KMS-11 (cell line): ENCODE measurements around the gene GLT1D1.

Source experiments
- H2AFZ ChIP-seq: fragments of 200-600 bp; sonication (generic); 2 replicates; pipeline ENCODE4 v1.6.1; 2016; ENCODE audit warnings: antibody characterized with exemption, mixed run types, low read depth
- H3K27ac ChIP-seq: fragments of 200-600 bp; sonication (generic); 2 replicates; pipeline ENCODE4 v1.6.1; 2016; ENCODE audit warnings: mild to moderate bottlenecking, mixed run types
- H3K27me3 ChIP-seq: fragments of 200-600 bp; sonication (generic); 2 replicates; pipeline ENCODE4 v1.6.1; 2017; ENCODE audit warnings: mild to moderate bottlenecking, low read depth, mixed run types, moderate library complexity; ENCODE audit not compliant: insufficient read depth
- H3K36me3 ChIP-seq: fragments of 200-600 bp; sonication (generic); 2 replicates; pipeline ENCODE4 v1.6.1; 2017; ENCODE audit warnings: mild to moderate bottlenecking, mixed run types; ENCODE audit not compliant: insufficient read depth
- H3K4me1 ChIP-seq: fragments of 200-600 bp; sonication (generic); 2 replicates; pipeline ENCODE4 v1.6.1; 2016; ENCODE audit warnings: mild to moderate bottlenecking, low read depth, mixed run types; ENCODE audit not compliant: poor library complexity, severe bottlenecking
- H3K4me2 ChIP-seq: fragments of 200-600 bp; sonication (generic); 2 replicates; pipeline ENCODE4 v1.7.0; 2016; ENCODE audit warnings: mild to moderate bottlenecking, mixed run types
- H3K4me3 ChIP-seq: fragments of 200-600 bp; sonication (generic); IDR thresholded peaks from 2 replicates; pipeline ENCODE4 v1.6.1; 2017; ENCODE audit warnings: low read depth, low read length, mixed read lengths; ENCODE audit not compliant: insufficient read depth
- H3K79me2 ChIP-seq: fragments of 200-600 bp; sonication (generic); 2 replicates; pipeline ENCODE4 v1.6.1; 2016; ENCODE audit warnings: low read depth, mixed run types; ENCODE audit not compliant: insufficient read depth
- H3K9ac ChIP-seq: fragments of 200-600 bp; sonication (generic); 2 replicates; pipeline ENCODE4 v1.6.1; 2016; ENCODE audit warnings: mild to moderate bottlenecking, mixed run types
- H4K20me1 ChIP-seq: fragments of 200-600 bp; sonication (generic); 2 replicates; pipeline ENCODE4 v1.6.1; 2016; ENCODE audit warnings: mild to moderate bottlenecking, mixed run types; ENCODE audit not compliant: insufficient read depth
- CTCF ChIP-seq: fragments of 200-600 bp; sonication (generic); conservative IDR thresholded peaks from 2 replicates; pipeline ENCODE4 v1.6.1; 2017; ENCODE audit warnings: low read depth, mild to moderate bottlenecking, antibody characterized with exemption, low read length, moderate library complexity, mixed read lengths

The GLT1D1 gene

GRCh38 chr12:128976120-128976738 is 123.0 kb downstream of the GLT1D1 start:
- Histone ChIP-seq H3K4me1 (no peaks in the 10 kb centered on the region), H3K27me3 (no peaks in the 10 kb centered on the region), H4K20me1 (no peaks in the 10 kb centered on the region), H2AFZ (no peak overlapping the region), H3K27ac (no peak overlapping the region), H3K4me3 (no peak overlapping the region), H3K4me2 (no peak overlapping the region), H3K79me2 (no peaks in the 10 kb centered on the region), H3K9ac (no peak overlapping the region), H3K36me3 (no peaks in the 10 kb centered on the region)
- no peak for TF ChIP-seq CTCF

GRCh38 chr12:128977441-128977840 is 124.2 kb downstream of the GLT1D1 start:
- no peak overlapping the region for H2AFZ ChIP-seq
- H3K36me3 ChIP-seq = no peaks in the 10 kb centered on the region
- no peak for TF ChIP-seq CTCF
- no peak overlapping the region for H3K4me3 ChIP-seq
- H3K79me2 ChIP-seq = no peaks in the 10 kb centered on the region
- no peak overlapping the region for H3K9ac ChIP-seq
- no peaks in the 10 kb centered on the region for H3K27me3 ChIP-seq
- no peak overlapping the region for H3K4me2 ChIP-seq
- no peaks in the 10 kb centered on the region for H4K20me1 ChIP-seq
- H3K27ac ChIP-seq = no peak overlapping the region
- no peaks in the 10 kb centered on the region for H3K4me1 ChIP-seq

- H3K4me3 ChIP-seq = no peak overlapping the region
- no peaks in the 10 kb centered on the region for H3K79me2 ChIP-seq
- no peaks in the 10 kb centered on the region for H3K4me1 ChIP-seq
- H3K27ac ChIP-seq = no peak overlapping the region
- no peaks in the 10 kb centered on the region for H4K20me1 ChIP-seq
- no peak overlapping the region for H3K9ac ChIP-seq
- no peak overlapping the region for H2AFZ ChIP-seq
- no peak overlapping the region for H3K4me2 ChIP-seq
- no peaks in the 10 kb centered on the region for H3K27me3 ChIP-seq
- H3K36me3 ChIP-seq = no peaks in the 10 kb centered on the region
- no peak for TF ChIP-seq CTCF
These were observed 124.8 kb downstream of the GLT1D1 start for GRCh38 chr12:128978067-128978466.

- no peaks in the 10 kb centered on the region for H4K20me1 ChIP-seq
- no peak overlapping the region for H3K27ac ChIP-seq
- no peak overlapping the region for H3K4me2 ChIP-seq
- H2AFZ ChIP-seq = no peak overlapping the region
- no peak for TF ChIP-seq CTCF
- H3K36me3 ChIP-seq = no peaks in the 10 kb centered on the region
- no peak overlapping the region for H3K4me3 ChIP-seq
- no peaks in the 10 kb centered on the region for H3K27me3 ChIP-seq
- no peak overlapping the region for H3K9ac ChIP-seq
- no peaks in the 10 kb centered on the region for H3K79me2 ChIP-seq
- no peaks in the 10 kb centered on the region for H3K4me1 ChIP-seq
These were observed 127.3 kb downstream of the GLT1D1 start for GRCh38 chr12:128980623-128981022.
